ENCODE results near the gene TSGA10IP. TPM values are rescaled to one million over a fixed set of nuclear protein-coding genes. Genes with fewer than 3 reads are reported as not detected.

The TSGA10IP gene
- total and polyA plus RNA-seq, 12 donors = 0.01 TPM; not detected in 11

DNA sequence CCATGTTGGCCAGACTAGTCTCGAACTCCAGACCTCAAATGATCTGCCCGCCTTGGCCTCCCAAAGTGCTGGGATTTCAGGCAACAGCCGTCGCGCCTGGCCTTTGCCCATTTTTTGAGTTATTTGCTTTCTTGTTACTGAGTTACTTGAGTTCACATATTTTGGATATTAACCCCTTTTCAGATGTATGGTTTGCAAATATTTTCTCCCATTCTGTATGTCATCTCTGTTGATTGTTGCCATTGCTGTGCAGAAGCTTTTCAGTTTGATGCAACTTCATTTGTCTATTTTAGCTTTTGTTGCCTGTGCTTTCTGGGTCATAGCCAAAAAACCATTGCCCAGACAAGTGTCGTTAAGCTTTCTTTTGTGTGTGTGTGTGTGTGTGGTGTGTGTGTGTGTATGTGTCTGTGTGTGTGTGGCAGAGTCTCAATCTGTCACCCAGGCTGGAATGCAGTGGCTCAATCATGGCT, 6.8 kb downstream of the TSGA10IP start:
- intact Hi-C loops (cut with DNase I) = no loop called here
- H3K27me3 ChIP-seq = peaks cover 0 to 25% (median 8%) of the 10 kb centered on the region in 7 donors
- peaks cover 0 to 5% (median 0%) of the 10 kb centered on the region in 9 donors for H3K4me1 ChIP-seq
- 72 to 80% methylated on average over 6 of the region's 6 CpGs for WGBS, 2 donors
- H3K9me3 ChIP-seq = no peaks in the 10 kb centered on the region
- no peak overlapping the region for H3K27ac ChIP-seq
- DNase-seq (no peak), ATAC-seq (no peak)
- H3K4me3 ChIP-seq = no peak overlapping the region
- no peaks in the 10 kb centered on the region for H3K36me3 ChIP-seq
- TF ChIP-seq CTCF (IDR thresholded peaks at IDR 0.05) = no peak

GRCh38 chr11:65953471-65953870, 8.2 kb downstream of the TSGA10IP start:
- no peaks in the 10 kb centered on the region for H3K9me3 ChIP-seq
- no peak for DNase-seq
- TF ChIP-seq CTCF (IDR thresholded peaks at IDR 0.05) = no peak
- no peaks in the 10 kb centered on the region for H3K36me3 ChIP-seq
- no peak overlapping the region for H3K4me3 ChIP-seq
- peaks cover 0 to 5% (median 0%) of the 10 kb centered on the region in 9 donors for H3K4me1 ChIP-seq
- 81 to 84% methylated on average over 19 to 20 of the region's 20 CpGs for WGBS, 2 donors
- intact Hi-C loops (cut with DNase I) = no loop called here
- no peak overlapping the region for H3K27ac ChIP-seq
- no peak for ATAC-seq
- H3K27me3 ChIP-seq = peaks cover 0 to 18% (median 8%) of the 10 kb centered on the region in 7 donors

GRCh38 chr11:65954771-65955170, 9.5 kb downstream of the TSGA10IP start:
- ATAC-seq (no peak), DNase-seq (no peak)
- Histone ChIP-seq H3K9me3 (no peaks in the 10 kb centered on the region), H3K36me3 (no peaks in the 10 kb centered on the region), H3K4me3 (no peak overlapping the region), H3K4me1 (peaks cover 0 to 5% (median 0%) of the 10 kb centered on the region in 9 donors), H3K27me3 (peaks cover 0 to 18% (median 8%) of the 10 kb centered on the region in 7 donors), H3K27ac (no peak overlapping the region)
- intact Hi-C loops (cut with DNase I) = no loop called here
- TF ChIP-seq CTCF (IDR thresholded peaks at IDR 0.05) = no peak
- 72 to 78% methylated on average over 8 of the region's 8 CpGs for WGBS, 2 donors

DNA sequence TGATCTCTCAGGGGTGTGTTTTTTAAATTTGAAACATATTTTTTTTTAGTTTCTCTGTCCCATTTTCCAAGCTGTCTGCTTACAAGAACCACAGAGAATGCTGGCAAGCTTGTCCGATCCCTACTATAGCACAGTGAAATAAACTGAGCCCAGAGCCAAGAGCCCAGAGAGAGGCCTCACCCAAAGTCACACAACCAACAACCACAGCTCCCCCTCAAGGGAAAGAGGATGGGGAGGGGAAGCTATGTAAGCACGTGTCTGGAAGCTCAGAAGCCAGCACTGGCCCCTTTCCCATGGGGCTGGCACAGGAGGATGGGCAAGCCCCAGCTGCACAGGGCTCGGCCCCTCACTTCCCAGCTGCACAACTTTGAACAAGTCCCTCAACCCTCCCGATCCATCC, 13.0 kb downstream of the TSGA10IP start:
- DNase-seq = no peak
- ATAC-seq = no peak
- WGBS, 2 donors = 55 to 65% methylated on average over 4 of the region's 4 CpGs
- no peak for TF ChIP-seq CTCF (IDR thresholded peaks at IDR 0.05)
- H3K4me1 ChIP-seq = peaks cover 3 to 24% (median 17%) of the 10 kb centered on the region in 9 donors
- H3K27me3 ChIP-seq = peaks cover 0 to 18% (median 8%) of the 10 kb centered on the region in 7 donors
- intact Hi-C loops (cut with DNase I) = no loop called here
- no peak overlapping the region for H3K4me3 ChIP-seq
- no peaks in the 10 kb centered on the region for H3K9me3 ChIP-seq
- no peak overlapping the region for H3K27ac ChIP-seq
- peaks cover 0 to under 1% (median 0%) of the 10 kb centered on the region in 9 donors for H3K36me3 ChIP-seq
